ENCODE measurements around the gene DYRK2. TPM values are rescaled to one million over a fixed set of nuclear protein-coding genes. Genes with fewer than 3 reads are reported as not detected.

Gene DYRK2
- total and polyA plus RNA-seq, 2 donors (not counting 3 experiments of a cell fraction or from before 2014, with no cell fraction given), result 4.5 to 11.0 TPM

- no peak overlapping the region for H3K9ac ChIP-seq (replicated peaks; ENCODE audit: extremely low read depth, insufficient read depth, low read length)
- no peak for FAIRE-seq
- no TSS peak for BruUV-seq (replicated peaks)
Measured at GRCh38 chr12:67664171-67664570, 15.6 kb downstream of the DYRK2 start.

More at GRCh38 chr12:67664171-67664570, 15.6 kb downstream of the DYRK2 start:
- ChIA-PET CTCF (interaction anchor here (1.4 kb wide), 1 partner anchor 279 kb away, joined by 4 read pairs; no protein-coding TSS in a partner anchor), POLR2A (no interaction called here)
- Histone ChIP-seq H3K4me2 (ENCODE audit: insufficient read depth, low read length) (no peak overlapping the region), H3K4me1 (ENCODE audit: control insufficient read depth, extremely low read depth, insufficient read depth, low read length) (no peaks in the 10 kb centered on the region), H3K27ac (ENCODE audit: insufficient read depth, low read depth, low read length) (no peak overlapping the region), H3K9me3 (replicated peaks; ENCODE audit: control insufficient read depth, insufficient read depth, low read length) (no peaks in the 10 kb centered on the region), H2AFZ (ENCODE audit: low read depth, low read length) (no peak overlapping the region), H4K20me1 (replicated peaks; ENCODE audit: control insufficient read depth, extremely low read depth, insufficient read depth, low read length) (no peaks in the 10 kb centered on the region), H3K36me3 (ENCODE audit: control insufficient read depth in 2 of 2, extremely low read depth in 1 of 2, insufficient read depth in 2 of 2, low read length in 2 of 2) (no peaks in the 10 kb centered on the region), H3K79me2 (ENCODE audit: control insufficient read depth, insufficient read depth, low read length) (no peaks in the 10 kb centered on the region), H3K9me1 (replicated peaks; ENCODE audit: control insufficient read depth, extremely low read depth, insufficient read depth, low read length) (no peaks in the 10 kb centered on the region), H3K4me3 (replicated peaks in 1 of 3; ENCODE audit: insufficient read depth in 1 of 3, low read depth in 1 of 3, low read length in 3 of 3) (no peak overlapping the region), H3K27me3 (ENCODE audit: control insufficient read depth in 2 of 2, insufficient read depth in 2 of 2, low read length in 2 of 2) (no peaks in the 10 kb centered on the region)
- no peak for TF ChIP-seq EZH2 (IDR thresholded peaks at IDR 0.05; ENCODE audit: borderline replicate concordance, low read depth, low read length, severe bottlenecking)
- no peak for TF ChIP-seq POLR2AphosphoS5 (IDR thresholded peaks at IDR 0.05; ENCODE audit: insufficient read depth, low read depth, low read length)
- TF ChIP-seq GATA2 (IDR thresholded peaks at IDR 0.05; ENCODE audit: insufficient read depth, insufficient read length, low read depth, low read length), result no peak
- no peak for TF ChIP-seq FOS (IDR thresholded peaks at IDR 0.05; ENCODE audit: borderline replicate concordance, insufficient read depth, low read length)
- TF ChIP-seq MAX (IDR thresholded peaks at IDR 0.05; ENCODE audit: insufficient read depth, insufficient read length), result no peak
- TF ChIP-seq MYC (IDR thresholded peaks at IDR 0.05; ENCODE audit: low read depth, low read length), result no peak
- no peak for TF ChIP-seq JUN (IDR thresholded peaks at IDR 0.05; ENCODE audit: borderline replicate concordance, insufficient read depth, insufficient read length, low read depth)
- TF ChIP-seq POLR2A (IDR thresholded peaks at IDR 0.05; ENCODE audit: low read depth, low read length), result no peak
- TF ChIP-seq, protein P1, sequence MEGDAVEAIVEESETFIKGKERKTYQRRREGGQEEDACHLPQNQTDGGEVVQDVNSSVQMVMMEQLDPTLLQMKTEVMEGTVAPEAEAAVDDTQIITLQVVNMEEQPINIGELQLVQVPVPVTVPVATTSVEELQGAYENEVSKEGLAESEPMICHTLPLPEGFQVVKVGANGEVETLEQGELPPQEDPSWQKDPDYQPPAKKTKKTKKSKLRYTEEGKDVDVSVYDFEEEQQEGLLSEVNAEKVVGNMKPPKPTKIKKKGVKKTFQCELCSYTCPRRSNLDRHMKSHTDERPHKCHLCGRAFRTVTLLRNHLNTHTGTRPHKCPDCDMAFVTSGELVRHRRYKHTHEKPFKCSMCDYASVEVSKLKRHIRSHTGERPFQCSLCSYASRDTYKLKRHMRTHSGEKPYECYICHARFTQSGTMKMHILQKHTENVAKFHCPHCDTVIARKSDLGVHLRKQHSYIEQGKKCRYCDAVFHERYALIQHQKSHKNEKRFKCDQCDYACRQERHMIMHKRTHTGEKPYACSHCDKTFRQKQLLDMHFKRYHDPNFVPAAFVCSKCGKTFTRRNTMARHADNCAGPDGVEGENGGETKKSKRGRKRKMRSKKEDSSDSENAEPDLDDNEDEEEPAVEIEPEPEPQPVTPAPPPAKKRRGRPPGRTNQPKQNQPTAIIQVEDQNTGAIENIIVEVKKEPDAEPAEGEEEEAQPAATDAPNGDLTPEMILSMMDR (IDR thresholded peaks at IDR 0.05; ENCODE audit: extremely low read depth in 1 of 2, insufficient read depth in 1 of 2, low read depth in 1 of 2, low read length in 2 of 2), result no peak
- intact Hi-C loops (cut with micrococcal nuclease), result no loop called here
- dilution Hi-C loops (cut with MboI; ENCODE audit: extremely low pct_ligation_motif_present, low sequenced_read_pairs), result no loop called here
- DNase-seq (ENCODE audit: low read depth, low spot score), result no peak
